GM12874 (cell line): Measurements from ENCODE around the gene STX4.

Source experiments
- CTCF ChIP-seq: IDR thresholded peaks from 2 replicates; pipeline ENCODE4 v1.5.1; 2011; ENCODE audit warnings: low read depth, mild to moderate bottlenecking, control low read depth, low read length, moderate library complexity; ENCODE audit not compliant: insufficient read depth

STX4 gene

GRCh38 chr16:31008149-31008548 is 25.2 kb upstream of the STX4 start:
- no peak for TF ChIP-seq CTCF

- TF ChIP-seq CTCF, result no peak
Observed at GRCh38 chr16:31008551-31008950, 24.8 kb upstream of the STX4 start.

- no peak for TF ChIP-seq CTCF
Observed at GRCh38 chr16:31009120-31009519, 24.2 kb upstream of the STX4 start.

GRCh38 chr16:31009894-31010584 is 23.3 kb upstream of the STX4 start:
- TF ChIP-seq CTCF, result no peak

GRCh38 chr16:31010585-31011325 is 22.6 kb upstream of the STX4 start, which contains the start of gene STX1B:
Gene STX1B (minus strand): TSS chr16:31010638. CDS start chr16:31010396, 242 bp downstream.
- TF ChIP-seq CTCF, result no peak

- TF ChIP-seq CTCF, result 0 out of 2 replicates have a peak, but pooled peaks have one; percentile 8
Observed at GRCh38 chr16:31016018-31016417, 17.3 kb upstream of the STX4 start.

GRCh38 chr16:31020536-31020935 is 12.8 kb upstream of the STX4 start:
- no peak for TF ChIP-seq CTCF
